ENCODE measurements around the gene ADRA1B. TPM values are rescaled to one million over a fixed set of nuclear protein-coding genes. Genes with fewer than 3 reads are reported as not detected.

The ADRA1B gene
- total RNA-seq, 2 donors from 2014 or later, result 0.60 to 0.68 TPM

DNA sequence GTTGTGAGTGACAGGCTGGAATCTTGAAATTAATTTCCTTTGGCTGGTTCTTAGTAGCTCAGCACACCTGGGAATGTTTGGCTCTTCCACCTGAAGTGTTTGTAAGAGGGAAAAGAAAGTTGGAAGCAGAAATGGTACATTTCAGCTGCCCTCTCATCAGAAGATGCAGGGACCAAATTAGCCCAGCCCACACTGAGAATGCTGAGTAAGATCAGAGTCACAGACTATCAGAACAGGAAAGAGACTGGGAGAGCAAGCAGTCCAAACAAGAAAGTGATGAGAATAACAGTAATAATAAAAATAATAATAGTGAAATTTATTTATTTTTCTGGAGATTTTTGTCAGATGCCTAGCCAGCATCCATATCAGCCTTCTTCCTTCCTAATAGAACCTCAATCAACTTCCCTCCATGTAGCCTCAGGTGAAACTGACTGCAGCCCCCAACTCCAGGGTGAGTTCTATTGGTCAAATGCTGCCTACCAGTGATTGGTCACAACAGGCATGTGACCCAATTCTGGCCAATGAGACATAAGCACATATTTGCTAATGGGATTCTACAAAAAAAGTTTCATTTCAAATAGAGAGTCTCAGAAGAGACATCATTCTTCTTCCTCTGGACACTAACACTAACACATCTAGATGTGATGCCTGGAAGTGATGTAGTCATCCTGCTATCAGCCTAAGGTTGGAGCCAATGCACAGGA lies 31.2 kb upstream of the ADRA1B start:
- no peaks in the 10 kb centered on the region for H3K9me3 Mint-ChIP-seq
- no peak overlapping the region for H3K9ac ChIP-seq (ENCODE audit: extremely low read depth, low read length, poor library complexity, severe bottlenecking)
- TF ChIP-seq, protein P1, sequence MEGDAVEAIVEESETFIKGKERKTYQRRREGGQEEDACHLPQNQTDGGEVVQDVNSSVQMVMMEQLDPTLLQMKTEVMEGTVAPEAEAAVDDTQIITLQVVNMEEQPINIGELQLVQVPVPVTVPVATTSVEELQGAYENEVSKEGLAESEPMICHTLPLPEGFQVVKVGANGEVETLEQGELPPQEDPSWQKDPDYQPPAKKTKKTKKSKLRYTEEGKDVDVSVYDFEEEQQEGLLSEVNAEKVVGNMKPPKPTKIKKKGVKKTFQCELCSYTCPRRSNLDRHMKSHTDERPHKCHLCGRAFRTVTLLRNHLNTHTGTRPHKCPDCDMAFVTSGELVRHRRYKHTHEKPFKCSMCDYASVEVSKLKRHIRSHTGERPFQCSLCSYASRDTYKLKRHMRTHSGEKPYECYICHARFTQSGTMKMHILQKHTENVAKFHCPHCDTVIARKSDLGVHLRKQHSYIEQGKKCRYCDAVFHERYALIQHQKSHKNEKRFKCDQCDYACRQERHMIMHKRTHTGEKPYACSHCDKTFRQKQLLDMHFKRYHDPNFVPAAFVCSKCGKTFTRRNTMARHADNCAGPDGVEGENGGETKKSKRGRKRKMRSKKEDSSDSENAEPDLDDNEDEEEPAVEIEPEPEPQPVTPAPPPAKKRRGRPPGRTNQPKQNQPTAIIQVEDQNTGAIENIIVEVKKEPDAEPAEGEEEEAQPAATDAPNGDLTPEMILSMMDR (conservative IDR thresholded peaks at IDR 0.05), result no peak
- H3K4me1 ChIP-seq (ENCODE audit: control insufficient read depth, insufficient read depth, low read length), result no peaks in the 10 kb centered on the region
- no peak overlapping the region for H3K4me3 ChIP-seq (ENCODE audit: low read length)
- H3K27me3 Mint-ChIP-seq (ENCODE audit: insufficient read depth), result peaks cover 18% of the 10 kb centered on the region
- no peaks in the 10 kb centered on the region for H3K9me3 ChIP-seq (ENCODE audit: control insufficient read depth, low read length)
- H3K27ac ChIP-seq (ENCODE audit: low read depth, low read length), result no peak overlapping the region
- peaks cover 7% of the 10 kb centered on the region for H3K27me3 ChIP-seq (ENCODE audit: control insufficient read depth, insufficient read depth, low read length, poor library complexity, severe bottlenecking)
- no peaks in the 10 kb centered on the region for H3K36me3 Mint-ChIP-seq (ENCODE audit: low read depth)
- no peak overlapping the region for H3K4me3 Mint-ChIP-seq
- H3K36me3 ChIP-seq (ENCODE audit: control insufficient read depth, insufficient read depth, low read length), result no peaks in the 10 kb centered on the region
- no peak for DNase-seq
- no peak overlapping the region for H3K27ac Mint-ChIP-seq
- H3K4me1 Mint-ChIP-seq, result no peaks in the 10 kb centered on the region

DNA sequence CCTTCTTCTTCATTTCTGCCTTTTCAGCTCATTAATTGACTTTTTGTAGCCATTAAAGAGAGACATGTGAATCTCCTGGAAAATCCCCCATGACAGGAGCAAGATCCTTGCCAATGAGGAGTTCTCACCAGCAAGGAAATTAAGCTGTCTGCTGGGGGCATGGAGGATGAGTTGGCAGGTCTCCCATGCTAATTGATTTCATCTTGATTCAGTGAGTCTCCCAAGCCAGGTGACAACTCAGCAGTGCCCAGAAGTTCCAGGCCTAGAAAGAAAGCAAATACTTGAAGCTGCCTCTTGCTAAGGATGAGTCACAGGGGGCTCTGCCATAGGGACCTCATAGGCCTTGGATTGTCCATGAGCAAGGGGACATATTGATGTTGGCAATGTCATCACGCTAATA lies 30.0 kb upstream of the ADRA1B start:
- no peaks in the 10 kb centered on the region for H3K36me3 Mint-ChIP-seq (ENCODE audit: low read depth)
- no peak overlapping the region for H3K4me3 Mint-ChIP-seq
- DNase-seq, result no peak
- Histone ChIP-seq H3K4me3 (ENCODE audit: low read length) (no peak overlapping the region), H3K4me1 (ENCODE audit: control insufficient read depth, insufficient read depth, low read length) (no peaks in the 10 kb centered on the region), H3K9me3 (ENCODE audit: control insufficient read depth, low read length) (no peaks in the 10 kb centered on the region), H3K27ac (ENCODE audit: low read depth, low read length) (no peak overlapping the region), H3K27me3 (ENCODE audit: control insufficient read depth, insufficient read depth, low read length, poor library complexity, severe bottlenecking) (peaks cover 7% of the 10 kb centered on the region), H3K36me3 (ENCODE audit: control insufficient read depth, insufficient read depth, low read length) (no peaks in the 10 kb centered on the region), H3K9ac (ENCODE audit: extremely low read depth, low read length, poor library complexity, severe bottlenecking) (no peak overlapping the region)
- WGBS, 2 experiments (ENCODE audit: insufficient coverage in 1 of 2, insufficient read length in 1 of 2), result 89% methylated on average over 1 of the region's 1 CpG; no CpG with 5 or more reads in 1 of the 2 experiments
- no peaks in the 10 kb centered on the region for H3K9me3 Mint-ChIP-seq
- peaks cover 4% of the 10 kb centered on the region for H3K4me1 Mint-ChIP-seq
- TF ChIP-seq, protein P1 (conservative IDR thresholded peaks at IDR 0.05), result no peak
- no peak overlapping the region for H3K27ac Mint-ChIP-seq
- peaks cover 16% of the 10 kb centered on the region for H3K27me3 Mint-ChIP-seq (ENCODE audit: insufficient read depth)

DNA sequence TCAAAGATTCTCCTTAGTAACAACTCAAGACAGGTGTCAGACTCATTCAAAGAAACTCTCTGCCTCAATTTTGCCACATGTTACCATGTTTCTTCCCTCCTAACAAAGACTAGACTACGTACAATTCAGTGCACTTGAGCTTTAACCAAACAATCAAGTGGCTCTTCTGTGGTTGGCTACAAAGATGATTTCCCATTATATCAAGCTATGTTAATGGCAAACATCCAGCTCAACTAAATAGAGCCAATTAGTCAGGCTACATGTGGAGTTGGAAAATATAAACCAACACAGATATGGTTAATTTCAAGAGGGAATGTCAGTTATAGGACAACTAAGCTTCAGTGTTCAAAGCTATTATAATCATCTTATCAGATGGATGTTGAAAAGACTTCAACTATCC lies 29.2 kb upstream of the ADRA1B start:
- Mint-ChIP-seq H3K4me3 (no peak overlapping the region), H3K27ac (no peak overlapping the region), H3K27me3 (ENCODE audit: insufficient read depth) (peaks cover 14% of the 10 kb centered on the region), H3K9me3 (no peaks in the 10 kb centered on the region), H3K4me1 (peaks cover 8% of the 10 kb centered on the region), H3K36me3 (ENCODE audit: low read depth) (no peaks in the 10 kb centered on the region)
- H3K4me3 ChIP-seq (ENCODE audit: low read length), result no peak overlapping the region
- peaks cover 3% of the 10 kb centered on the region for H3K4me1 ChIP-seq (ENCODE audit: control insufficient read depth, insufficient read depth, low read length)
- TF ChIP-seq, protein P1 (conservative IDR thresholded peaks at IDR 0.05), result no peak
- H3K36me3 ChIP-seq (ENCODE audit: control insufficient read depth, insufficient read depth, low read length), result no peaks in the 10 kb centered on the region
- no peak overlapping the region for H3K27ac ChIP-seq (ENCODE audit: low read depth, low read length)
- H3K27me3 ChIP-seq (ENCODE audit: control insufficient read depth, insufficient read depth, low read length, poor library complexity, severe bottlenecking), result no peaks in the 10 kb centered on the region
- DNase-seq, result no peak
- no peak overlapping the region for H3K9ac ChIP-seq (ENCODE audit: extremely low read depth, low read length, poor library complexity, severe bottlenecking)
- no peaks in the 10 kb centered on the region for H3K9me3 ChIP-seq (ENCODE audit: control insufficient read depth, low read length)
- WGBS, 2 experiments (ENCODE audit: insufficient coverage in 1 of 2, insufficient read length in 1 of 2), result 93 to 100% methylated on average over 1 of the region's 1 CpG
